Measurements from ENCODE around the gene RHBDL3. TPM values are rescaled to one million over a fixed set of nuclear protein-coding genes. Genes with fewer than 3 reads are reported as not detected.

RHBDL3 gene
- total RNA-seq, 3 donors from 2014 or later (not counting 1 experiment from before 2014, with no cell fraction given), result 0.14 to 0.21 TPM; not detected in 1

- Mint-ChIP-seq H3K27me3 (ENCODE audit: low read depth in 2 of 2) (peaks cover 11 to 21% of the 10 kb centered on the region in 2 donors), H3K36me3 (no peaks in the 10 kb centered on the region), H3K4me1 (no peaks in the 10 kb centered on the region), H3K4me3 (no peak overlapping the region), H3K9me3 (no peaks in the 10 kb centered on the region), H3K27ac (no peak overlapping the region)
- no peaks in the 10 kb centered on the region for H3K9me3 ChIP-seq (ENCODE audit: control insufficient read depth, insufficient read depth, low read length)
- DNase-seq (no peak), ATAC-seq (no peak)
- no peaks in the 10 kb centered on the region for H3K36me3 ChIP-seq (ENCODE audit: control insufficient read depth, insufficient read depth, low read length)
- intact Hi-C loops (cut with micrococcal nuclease), result no loop called here
- no peak overlapping the region for H3K4me3 ChIP-seq (ENCODE audit: low read length)
- TF ChIP-seq, protein P1, sequence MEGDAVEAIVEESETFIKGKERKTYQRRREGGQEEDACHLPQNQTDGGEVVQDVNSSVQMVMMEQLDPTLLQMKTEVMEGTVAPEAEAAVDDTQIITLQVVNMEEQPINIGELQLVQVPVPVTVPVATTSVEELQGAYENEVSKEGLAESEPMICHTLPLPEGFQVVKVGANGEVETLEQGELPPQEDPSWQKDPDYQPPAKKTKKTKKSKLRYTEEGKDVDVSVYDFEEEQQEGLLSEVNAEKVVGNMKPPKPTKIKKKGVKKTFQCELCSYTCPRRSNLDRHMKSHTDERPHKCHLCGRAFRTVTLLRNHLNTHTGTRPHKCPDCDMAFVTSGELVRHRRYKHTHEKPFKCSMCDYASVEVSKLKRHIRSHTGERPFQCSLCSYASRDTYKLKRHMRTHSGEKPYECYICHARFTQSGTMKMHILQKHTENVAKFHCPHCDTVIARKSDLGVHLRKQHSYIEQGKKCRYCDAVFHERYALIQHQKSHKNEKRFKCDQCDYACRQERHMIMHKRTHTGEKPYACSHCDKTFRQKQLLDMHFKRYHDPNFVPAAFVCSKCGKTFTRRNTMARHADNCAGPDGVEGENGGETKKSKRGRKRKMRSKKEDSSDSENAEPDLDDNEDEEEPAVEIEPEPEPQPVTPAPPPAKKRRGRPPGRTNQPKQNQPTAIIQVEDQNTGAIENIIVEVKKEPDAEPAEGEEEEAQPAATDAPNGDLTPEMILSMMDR (IDR thresholded peaks at IDR 0.05), result no peak
- peaks cover 5% of the 10 kb centered on the region for H3K27me3 ChIP-seq (ENCODE audit: control insufficient read depth, insufficient read depth, low read length)
- H3K27ac ChIP-seq (ENCODE audit: low read length), result no peak overlapping the region
- peaks cover 6% of the 10 kb centered on the region for H3K4me1 ChIP-seq (ENCODE audit: control insufficient read depth, insufficient read depth, low read length)
- 95% methylated on average over 6 of the region's 6 CpGs for WGBS (ENCODE audit: insufficient coverage)
These were observed 9.0 kb downstream of the RHBDL3 start for GRCh38 chr17:32274643-32275042.

DNA sequence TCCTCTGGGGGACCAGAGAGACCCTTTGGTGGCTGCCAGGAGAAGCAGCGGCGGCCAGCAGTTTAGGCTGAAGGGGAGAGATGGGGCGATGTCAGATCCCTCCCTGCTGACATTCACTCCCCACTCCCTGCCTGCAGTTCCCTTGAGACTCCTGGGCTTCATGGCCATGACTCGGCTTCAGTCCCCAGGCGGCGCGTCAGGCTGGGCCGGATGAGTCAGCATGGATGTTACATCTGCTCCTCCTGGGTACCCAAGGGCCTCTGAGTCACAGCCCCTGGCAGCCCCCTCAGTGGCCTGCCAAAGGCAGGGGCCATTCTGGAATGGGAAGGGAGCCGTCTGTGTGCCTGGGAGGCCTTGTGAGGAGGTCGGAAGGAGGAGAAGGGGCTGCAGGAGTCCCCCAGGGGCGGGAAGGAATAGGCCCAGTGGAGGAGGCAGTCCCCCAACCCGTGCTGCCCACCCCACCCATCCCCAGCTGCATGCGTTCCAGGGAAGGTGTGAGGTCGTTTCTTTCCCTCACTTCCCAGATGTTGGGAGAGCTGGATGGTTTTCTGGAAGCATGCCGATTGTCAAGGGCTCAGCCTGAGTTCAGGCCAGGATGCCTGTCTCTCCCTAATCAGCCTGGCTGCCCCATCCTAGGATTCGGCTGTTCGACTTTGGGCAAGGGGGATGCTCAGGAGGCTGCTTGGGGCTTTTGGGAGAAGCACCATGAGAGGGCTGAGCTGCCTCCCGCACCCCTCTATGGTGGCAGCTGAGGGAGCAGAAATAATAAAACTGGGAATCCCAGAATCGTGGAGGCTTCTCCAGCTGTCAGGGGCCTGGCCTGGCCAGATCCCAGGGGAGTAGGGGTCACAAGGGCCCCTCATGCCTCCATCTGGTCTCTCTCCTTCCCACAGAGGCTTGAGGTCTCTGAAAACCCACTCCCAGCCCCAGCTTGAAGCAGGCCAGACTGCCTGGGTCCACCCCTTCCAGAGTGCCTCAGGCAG lies 9.7 kb downstream of the RHBDL3 start:
- H3K27me3 ChIP-seq (ENCODE audit: control insufficient read depth, insufficient read depth, low read length), result peaks cover 2% of the 10 kb centered on the region
- H3K4me3 Mint-ChIP-seq, result no peak overlapping the region
- H3K4me1 Mint-ChIP-seq, result no peaks in the 10 kb centered on the region
- H3K27ac Mint-ChIP-seq, result no peak overlapping the region
- TF ChIP-seq, protein P1 (IDR thresholded peaks at IDR 0.05), result no peak
- no peaks in the 10 kb centered on the region for H3K36me3 ChIP-seq (ENCODE audit: control insufficient read depth, insufficient read depth, low read length)
- H3K9me3 ChIP-seq (ENCODE audit: control insufficient read depth, insufficient read depth, low read length), result no peaks in the 10 kb centered on the region
- DNase-seq (no peak), ATAC-seq (no peak)
- no peaks in the 10 kb centered on the region for H3K9me3 Mint-ChIP-seq
- no peaks in the 10 kb centered on the region for H3K36me3 Mint-ChIP-seq
- 65% methylated on average over 15 of the region's 19 CpGs for WGBS (ENCODE audit: insufficient coverage)
- peaks cover 6% of the 10 kb centered on the region for H3K4me1 ChIP-seq (ENCODE audit: control insufficient read depth, insufficient read depth, low read length)
- no peak overlapping the region for H3K27ac ChIP-seq (ENCODE audit: low read length)
- H3K27me3 Mint-ChIP-seq (ENCODE audit: low read depth in 2 of 2), result peaks cover 10 to 14% of the 10 kb centered on the region in 2 donors
- intact Hi-C loops (cut with micrococcal nuclease), result no loop called here
- H3K4me3 ChIP-seq (ENCODE audit: low read length), result no peak overlapping the region

DNA sequence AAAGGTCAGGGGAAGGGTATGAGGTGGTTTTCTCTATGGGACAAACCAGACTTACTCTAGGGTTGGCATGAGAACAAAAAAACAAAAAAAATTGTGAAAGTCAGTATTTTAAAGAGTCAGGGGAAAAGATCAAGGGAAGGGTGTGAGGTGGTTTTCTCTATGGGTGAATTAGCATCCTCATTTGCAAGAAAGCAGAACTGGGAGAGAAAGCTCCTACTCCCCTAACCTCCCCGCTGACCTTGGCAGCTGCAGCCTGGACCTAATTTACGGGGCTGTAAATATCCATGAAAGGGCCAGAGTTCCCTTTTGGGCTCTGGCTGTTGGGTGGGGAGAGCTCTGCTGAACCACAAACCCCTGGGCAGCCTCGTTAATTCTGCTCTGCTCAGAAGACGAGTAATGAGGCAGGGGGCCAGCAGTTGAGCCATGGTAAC lies 10.6 kb downstream of the RHBDL3 start:
- Histone ChIP-seq H3K36me3 (ENCODE audit: control insufficient read depth, insufficient read depth, low read length) (no peaks in the 10 kb centered on the region), H3K9me3 (ENCODE audit: control insufficient read depth, insufficient read depth, low read length) (no peaks in the 10 kb centered on the region), H3K4me1 (ENCODE audit: control insufficient read depth, insufficient read depth, low read length) (peaks cover 6% of the 10 kb centered on the region), H3K27ac (ENCODE audit: low read length) (no peak overlapping the region), H3K27me3 (ENCODE audit: control insufficient read depth, insufficient read depth, low read length) (peaks cover 2% of the 10 kb centered on the region), H3K4me3 (ENCODE audit: low read length) (no peak overlapping the region)
- H3K36me3 Mint-ChIP-seq, result no peaks in the 10 kb centered on the region
- ATAC-seq, result peak in 1 of 3 donors; percentile 44
- 25% methylated on average over 3 of the region's 4 CpGs for WGBS (ENCODE audit: insufficient coverage)
- no peaks in the 10 kb centered on the region for H3K4me1 Mint-ChIP-seq
- TF ChIP-seq, protein P1 (IDR thresholded peaks at IDR 0.05), result no peak
- H3K9me3 Mint-ChIP-seq, result no peaks in the 10 kb centered on the region
- intact Hi-C loops (cut with micrococcal nuclease), result no loop called here
- peaks cover 5% of the 10 kb centered on the region in 2 donors for H3K27me3 Mint-ChIP-seq (ENCODE audit: low read depth in 2 of 2)
- DNase-seq, result no peak
- no peak overlapping the region for H3K4me3 Mint-ChIP-seq
- no peak overlapping the region for H3K27ac Mint-ChIP-seq

Data from natural killer cell (primary cell).